ENCODE measurements around the gene GAPDH. TPM values are rescaled to one million over a fixed set of nuclear protein-coding genes. Genes with fewer than 3 reads are reported as not detected.
A peak's percentile ranks its signal among the peaks of the same experiment; 100 is the strongest.

Gene GAPDH
- total RNA-seq, 4 donors from 2014 or later: 2,526 to 4,151 (median 3,597) TPM

- no peak overlapping the region for H3K4me3 ChIP-seq
- intact Hi-C loops (cut with DNase I): loop anchor here (5.0 to 10.0 kb wide), 2 partner anchors 64 to 112 kb away; partner anchors contain the start of gene VAMP1
- TF ChIP-seq POLR2A (IDR thresholded peaks at IDR 0.05): no peak
- TF ChIP-seq, protein P1, sequence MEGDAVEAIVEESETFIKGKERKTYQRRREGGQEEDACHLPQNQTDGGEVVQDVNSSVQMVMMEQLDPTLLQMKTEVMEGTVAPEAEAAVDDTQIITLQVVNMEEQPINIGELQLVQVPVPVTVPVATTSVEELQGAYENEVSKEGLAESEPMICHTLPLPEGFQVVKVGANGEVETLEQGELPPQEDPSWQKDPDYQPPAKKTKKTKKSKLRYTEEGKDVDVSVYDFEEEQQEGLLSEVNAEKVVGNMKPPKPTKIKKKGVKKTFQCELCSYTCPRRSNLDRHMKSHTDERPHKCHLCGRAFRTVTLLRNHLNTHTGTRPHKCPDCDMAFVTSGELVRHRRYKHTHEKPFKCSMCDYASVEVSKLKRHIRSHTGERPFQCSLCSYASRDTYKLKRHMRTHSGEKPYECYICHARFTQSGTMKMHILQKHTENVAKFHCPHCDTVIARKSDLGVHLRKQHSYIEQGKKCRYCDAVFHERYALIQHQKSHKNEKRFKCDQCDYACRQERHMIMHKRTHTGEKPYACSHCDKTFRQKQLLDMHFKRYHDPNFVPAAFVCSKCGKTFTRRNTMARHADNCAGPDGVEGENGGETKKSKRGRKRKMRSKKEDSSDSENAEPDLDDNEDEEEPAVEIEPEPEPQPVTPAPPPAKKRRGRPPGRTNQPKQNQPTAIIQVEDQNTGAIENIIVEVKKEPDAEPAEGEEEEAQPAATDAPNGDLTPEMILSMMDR (IDR thresholded peaks at IDR 0.05): no peak
- no peaks in the 10 kb centered on the region for H3K9me3 ChIP-seq
- H3K4me1 ChIP-seq: peaks cover 42 to 66% (median 43%) of the 10 kb centered on the region in 3 donors
- 39 to 44% methylated on average over 4 to 5 of the region's 5 CpGs for WGBS, 2 donors
- H3K36me3 ChIP-seq: peaks cover 13 to 38% (median 28%) of the 10 kb centered on the region in 3 donors
- no peaks in the 10 kb centered on the region for H3K27me3 ChIP-seq
- H3K27ac ChIP-seq: peak overlapping the region; percentile 88 to 99 (median 96)
- no peak for DNase-seq
Observed at GRCh38 chr12:6539314-6539682, 5.0 kb downstream of the GAPDH start.

GRCh38 chr12:6539707-6540134 is 5.4 kb downstream of the GAPDH start:
- Histone ChIP-seq H3K27ac (peak overlapping the region; percentile 88 to 99 (median 96)), H3K27me3 (no peaks in the 10 kb centered on the region), H3K36me3 (peaks cover 13 to 42% (median 28%) of the 10 kb centered on the region in 3 donors), H3K4me1 (peaks cover 42 to 66% (median 43%) of the 10 kb centered on the region in 3 donors), H3K9me3 (no peaks in the 10 kb centered on the region), H3K4me3 (peak overlapping the region in 1 of 4 donors; percentile 51)
- TF ChIP-seq, protein P1 (IDR thresholded peaks at IDR 0.05): no peak
- TF ChIP-seq POLR2A (IDR thresholded peaks at IDR 0.05): no peak
- WGBS, 2 donors: 62 to 71% methylated on average over 3 to 5 of the region's 14 CpGs
- intact Hi-C loops (cut with DNase I): loop anchor here (5.0 to 10.0 kb wide), 2 partner anchors 65 to 112 kb away; partner anchors contain the start of gene VAMP1
- DNase-seq: no peak

- H3K4me3 ChIP-seq: peak overlapping the region in 3 of 4 donors; percentile 13 to 51 (median 33)
- H3K27ac ChIP-seq: peak overlapping the region; percentile 88 to 99 (median 96)
- H3K4me1 ChIP-seq: peaks cover 42 to 64% (median 42%) of the 10 kb centered on the region in 3 donors
- intact Hi-C loops (cut with DNase I): no loop called here
- no peaks in the 10 kb centered on the region for H3K27me3 ChIP-seq
- TF ChIP-seq, protein P1 (IDR thresholded peaks at IDR 0.05): no peak
- peak in 2 of 4 donors; percentile 53 to 74 for TF ChIP-seq POLR2A (IDR thresholded peaks at IDR 0.05)
- 17 to 20% methylated on average over 3 to 9 of the region's 35 CpGs for WGBS, 2 donors
- H3K36me3 ChIP-seq: peaks cover 13 to 48% (median 28%) of the 10 kb centered on the region in 3 donors
- no peaks in the 10 kb centered on the region for H3K9me3 ChIP-seq
- DNase-seq: peak; percentile 41
Observed at GRCh38 chr12:6540181-6540877, 6.0 kb downstream of the GAPDH start.

DNA sequence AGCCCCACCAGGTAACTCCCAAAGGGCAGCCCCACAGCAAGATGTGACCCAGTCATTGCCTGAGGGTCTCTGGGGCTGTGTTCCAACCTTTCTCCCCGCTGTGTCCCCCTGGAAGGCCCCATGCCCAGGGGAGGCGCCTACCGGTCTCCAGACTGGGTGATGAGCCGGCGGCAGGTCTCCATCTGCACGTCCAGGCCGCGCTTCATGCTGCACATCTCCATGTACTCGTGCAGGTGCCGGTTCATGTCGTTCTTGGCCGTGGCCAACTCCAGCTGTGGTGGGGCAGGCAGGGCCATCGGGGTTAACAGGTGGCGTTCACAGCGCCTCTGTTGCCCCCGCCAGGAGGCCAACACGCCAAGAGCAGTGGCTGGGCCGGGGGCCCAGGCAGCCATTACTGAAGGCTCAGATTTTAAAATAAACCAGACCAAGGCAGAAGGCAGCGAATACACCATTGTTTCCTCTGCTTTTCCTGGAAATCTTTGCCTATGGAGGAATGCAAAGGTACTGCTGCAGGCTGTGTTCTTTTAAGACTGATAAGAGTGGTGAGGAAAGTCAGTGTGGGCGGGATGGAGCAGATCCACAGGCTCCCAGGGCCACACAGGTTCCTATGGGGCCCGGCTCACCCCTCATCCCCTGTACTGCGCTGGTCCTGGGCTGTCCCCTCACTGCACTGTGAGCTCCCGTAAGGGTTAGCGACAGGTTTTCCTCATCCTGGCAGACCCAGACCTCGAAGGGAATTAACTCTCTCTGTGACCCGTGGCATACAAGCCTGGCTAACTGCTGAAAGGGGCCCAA is 7.3 kb downstream of the GAPDH start:
- peaks cover 12 to 47% (median 18%) of the 10 kb centered on the region in 3 donors for H3K36me3 ChIP-seq
- no peak overlapping the region for H3K4me3 ChIP-seq
- H3K9me3 ChIP-seq: no peaks in the 10 kb centered on the region
- DNase-seq: no peak
- intact Hi-C loops (cut with DNase I): no loop called here
- no peaks in the 10 kb centered on the region for H3K27me3 ChIP-seq
- H3K4me1 ChIP-seq: peaks cover 30 to 52% (median 31%) of the 10 kb centered on the region in 3 donors
- TF ChIP-seq, protein P1 (IDR thresholded peaks at IDR 0.05): no peak
- TF ChIP-seq POLR2A (IDR thresholded peaks at IDR 0.05): no peak
- peak overlapping the region; percentile 88 to 99 (median 96) for H3K27ac ChIP-seq
- WGBS, 2 donors: 86 to 88% methylated on average over 12 to 22 of the region's 26 CpGs
